GM12891 (cell line): ENCODE results near the gene WBP1L.
A peak's percentile ranks its signal among the peaks of the same experiment; 100 is the strongest.

Experiments used
- DNase-seq: peaks from one replicate; pipeline ENCODE4 v3.0.0; 2011; ENCODE audit warnings: low spot score; ENCODE audit not compliant: insufficient read length
- FAIRE-seq: peaks from 2 replicates; lab custom pipeline; 2011; peaks lifted over from hg19 to GRCh38; lab: Jason Lieb, UNC
- PAX5 ChIP-seq: IDR thresholded peaks from 2 replicates; pipeline ENCODE4 v1.6.1; 2011; ENCODE audit warnings: low read length, moderate library complexity, mild to moderate bottlenecking; ENCODE audit not compliant: insufficient read depth, severe bottlenecking
- POLR2A ChIP-seq: IDR thresholded peaks from 2 replicates; pipeline ENCODE4 v1.6.1; 2011; ENCODE audit warnings: low read depth, low read length, control low read depth
- POLR2AphosphoS5 ChIP-seq: IDR thresholded peaks from 2 replicates; pipeline ENCODE4 v1.6.1; 2011; ENCODE audit warnings: low read depth, low read length, control low read depth
- POU2F2 ChIP-seq: IDR thresholded peaks from 2 replicates; pipeline ENCODE4 v1.6.1; 2011; ENCODE audit warnings: low read depth, mild to moderate bottlenecking, control low read depth, low read length, moderate library complexity
- SPI1 ChIP-seq: IDR thresholded peaks from 2 replicates; pipeline ENCODE4 v1.6.1; 2011; ENCODE audit warnings: low read depth, low read length, control low read depth
- TAF1 ChIP-seq: IDR thresholded peaks from 2 replicates; pipeline ENCODE4 v1.6.1; 2011; ENCODE audit warnings: low read depth, low read length, control low read depth

Gene WBP1L

DNA sequence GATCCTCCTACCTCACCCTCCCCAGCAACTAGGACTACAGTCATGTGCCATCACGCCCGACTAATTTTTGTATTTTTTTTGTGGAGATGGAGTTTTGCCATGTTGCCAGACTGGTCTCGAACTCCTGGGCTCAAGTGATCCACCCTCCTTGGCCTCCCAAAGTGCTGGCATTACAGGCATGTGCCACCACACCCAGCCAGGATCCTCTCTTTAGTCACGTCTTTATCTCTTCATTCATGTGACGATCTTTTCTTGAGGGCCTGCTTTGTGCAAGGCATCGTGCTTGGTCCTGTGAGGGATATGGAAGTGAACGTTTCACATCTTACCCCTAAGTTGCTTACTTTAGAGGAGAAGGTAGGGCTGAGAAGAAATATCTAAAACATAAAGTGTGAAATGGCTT is 21.6 kb downstream of the WBP1L start:
- no peak for DNase-seq
- no peak for FAIRE-seq
- TF ChIP-seq TAF1 (no peak), SPI1 (no peak), POLR2AphosphoS5 (no peak), PAX5 (no peak), POU2F2 (no peak), POLR2A (no peak)

DNA sequence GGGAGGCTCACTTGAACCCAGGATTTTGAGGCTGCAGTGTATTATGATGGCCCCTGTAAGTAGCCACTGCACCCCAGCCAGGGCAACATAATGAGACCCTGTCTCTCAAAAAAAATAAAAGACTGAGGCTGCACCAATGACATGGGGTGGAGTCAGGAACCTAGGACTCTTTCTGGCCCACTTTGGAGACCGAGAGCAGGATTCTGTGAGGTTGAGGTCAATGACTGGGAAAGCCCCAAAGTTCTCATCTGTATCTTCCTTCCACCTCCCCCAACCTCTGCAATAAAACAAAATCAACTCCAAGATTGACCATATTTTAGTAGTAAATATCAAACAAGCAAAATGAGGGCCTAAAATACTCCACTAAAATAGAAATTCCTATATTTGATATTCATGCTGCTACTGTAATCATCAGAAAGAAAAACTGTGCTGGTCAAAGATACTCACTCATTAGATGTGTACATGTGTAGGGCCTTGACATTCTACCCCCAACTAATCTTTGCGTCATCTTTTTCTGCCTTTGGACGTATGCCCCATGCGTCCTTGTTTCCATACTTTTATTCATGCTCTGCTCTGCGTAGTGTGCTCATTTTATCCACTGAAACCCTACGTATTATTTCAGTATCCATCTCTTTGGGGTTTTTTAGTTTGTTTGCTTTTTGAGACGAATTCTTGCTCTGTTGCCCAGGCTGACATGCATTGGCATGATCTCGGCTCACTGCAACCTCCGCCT is 23.8 kb downstream of the WBP1L start:
- TF ChIP-seq POLR2A (no peak), POLR2AphosphoS5 (no peak), POU2F2 (no peak), TAF1 (no peak), PAX5 (no peak)
- DNase-seq (no peak), FAIRE-seq (no peak)

DNA sequence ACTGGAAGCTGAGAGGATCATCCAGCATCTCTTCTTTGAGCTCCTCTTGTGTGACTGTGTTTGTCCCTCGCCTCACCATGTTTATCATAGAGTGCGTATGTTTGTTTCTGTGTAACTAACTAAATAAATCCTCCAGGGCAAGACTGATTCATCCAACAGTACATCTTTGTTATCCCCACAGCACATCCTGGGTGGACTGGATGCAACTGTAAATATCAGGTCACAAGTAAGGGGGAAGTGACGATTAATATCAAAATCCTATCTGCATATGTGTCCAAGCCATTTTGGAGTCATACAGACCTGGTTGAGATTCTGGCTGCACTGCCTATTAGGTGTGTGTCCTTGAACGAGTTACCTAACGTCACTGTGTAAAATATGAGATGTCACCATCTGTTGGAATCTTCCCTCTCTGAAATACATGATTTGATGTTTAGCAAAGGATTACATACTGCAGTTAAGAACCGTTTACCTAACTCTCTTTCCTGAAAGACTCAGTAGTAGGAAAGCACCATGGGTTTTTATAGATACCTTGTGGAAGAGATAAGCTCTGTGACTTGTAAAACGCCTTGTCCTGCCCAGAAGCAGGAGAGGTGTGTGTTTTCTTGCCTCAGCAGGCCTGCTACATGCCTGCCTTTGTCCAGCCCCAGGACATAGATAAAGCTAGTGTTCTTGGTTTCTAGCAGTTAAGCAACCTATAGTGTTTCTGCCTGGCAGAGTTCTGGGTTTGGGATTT is 25.8 kb downstream of the WBP1L start:
- no peak for TF ChIP-seq TAF1
- TF ChIP-seq SPI1, result no peak
- TF ChIP-seq POLR2A, result no peak
- no peak for TF ChIP-seq POU2F2
- TF ChIP-seq PAX5, result no peak
- no peak for TF ChIP-seq POLR2AphosphoS5
- FAIRE-seq (no peak), DNase-seq (no peak)

DNA sequence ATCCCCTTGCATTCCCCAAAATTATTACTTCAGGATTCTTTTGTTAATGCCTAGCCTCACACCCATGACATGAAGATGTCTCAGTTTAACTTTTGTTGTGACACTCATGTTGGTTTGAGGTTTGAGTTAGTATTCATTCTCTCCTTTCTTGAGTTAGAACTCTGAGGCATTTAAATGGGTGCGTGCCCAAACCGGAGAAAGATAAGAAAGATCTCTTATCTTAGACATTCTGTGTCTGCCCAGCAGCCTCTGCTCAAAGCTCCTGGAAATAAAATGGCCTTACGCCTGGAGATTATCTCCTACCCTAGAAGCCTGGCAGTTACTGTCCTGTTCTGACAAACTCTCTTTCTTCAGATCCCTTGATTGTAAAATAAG is 26.3 kb downstream of the WBP1L start:
- FAIRE-seq, result no peak
- DNase-seq, result no peak
- no peak for TF ChIP-seq POLR2AphosphoS5

- DNase-seq, result no peak
- TF ChIP-seq POU2F2 (no peak), POLR2A (no peak), SPI1 (no peak), POLR2AphosphoS5 (no peak), PAX5 (no peak), TAF1 (no peak)
- FAIRE-seq, result peak; percentile 35
Observed at GRCh38 chr10:102770792-102771191, 27.0 kb downstream of the WBP1L start.

GRCh38 chr10:102773320-102773719 is 29.6 kb downstream of the WBP1L start:
- no peak for DNase-seq

GRCh38 chr10:102773986-102774385 is 30.2 kb downstream of the WBP1L start:
- no peak for TF ChIP-seq PAX5
- TF ChIP-seq POLR2A, result no peak
- TF ChIP-seq POU2F2, result no peak
- no peak for TF ChIP-seq POLR2AphosphoS5
- peak; percentile 39; the same call in 1 of the 2 replicates for TF ChIP-seq SPI1
- no peak for TF ChIP-seq TAF1
- FAIRE-seq (peak; percentile 48), DNase-seq (no peak)

More at GRCh38 chr10:102773320-102773719, 29.6 kb downstream of the WBP1L start:
- no peak for FAIRE-seq
- TF ChIP-seq POLR2AphosphoS5, result no peak
- no peak for TF ChIP-seq SPI1
- no peak for TF ChIP-seq POLR2A
- TF ChIP-seq TAF1, result no peak
- no peak for TF ChIP-seq PAX5
- no peak for TF ChIP-seq POU2F2

GRCh38 chr10:102775201-102775934 is 31.6 kb downstream of the WBP1L start:
- FAIRE-seq, result no peak
- no peak for DNase-seq
- TF ChIP-seq PAX5 (no peak), SPI1 (no peak), TAF1 (no peak), POLR2A (no peak), POLR2AphosphoS5 (no peak), POU2F2 (no peak)

GRCh38 chr10:102775935-102776669 is 32.4 kb downstream of the WBP1L start:
- FAIRE-seq (peak; percentile 28), DNase-seq (no peak)
- no peak for TF ChIP-seq POLR2A
- no peak for TF ChIP-seq POU2F2
- TF ChIP-seq SPI1, result no peak
